Measurements from ENCODE around the gene WRAP53.

WRAP53 gene

DNA sequence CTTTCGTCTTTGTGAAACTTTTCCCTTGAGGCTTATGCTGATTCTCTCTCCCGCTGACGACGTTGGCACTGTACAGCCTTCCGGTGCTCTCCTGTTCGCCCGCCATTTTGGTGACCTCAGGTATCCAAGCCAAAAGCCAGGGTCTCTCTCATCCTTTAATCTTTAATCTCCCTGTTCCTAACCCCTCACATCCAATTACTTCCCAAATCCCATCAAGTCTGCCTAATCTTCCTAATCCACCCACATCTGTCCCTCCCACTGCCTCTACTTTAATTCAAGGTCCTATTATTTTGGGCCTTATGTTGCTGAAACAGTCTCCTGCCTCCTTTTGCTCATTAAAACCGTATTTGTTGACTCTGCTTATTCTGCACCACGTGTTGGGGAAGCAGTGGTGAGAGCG, 7.3 kb downstream of the WRAP53 start:
- Histone ChIP-seq H3K27me3 (ENCODE audit: insufficient read depth, low read length, poor library complexity, severe bottlenecking) (no peaks in the 10 kb centered on the region), H4K20me1 (ENCODE audit: insufficient read depth, low read length, poor library complexity, severe bottlenecking) (no peaks in the 10 kb centered on the region), H3K4me2 (ENCODE audit: low read depth, low read length, poor library complexity, severe bottlenecking) (no peak overlapping the region), H3K4me3 (ENCODE audit: low read length, poor library complexity, severe bottlenecking) (no peak overlapping the region), H3K9me3 (ENCODE audit: insufficient read depth, low read depth, low read length) (no peaks in the 10 kb centered on the region), H3K4me1 (ENCODE audit: insufficient read depth, low read length, poor library complexity, severe bottlenecking) (no peaks in the 10 kb centered on the region), H3K9ac (ENCODE audit: low read depth, low read length, poor library complexity, severe bottlenecking) (no peak overlapping the region), H3K79me2 (ENCODE audit: insufficient read depth, low read length) (no peaks in the 10 kb centered on the region), H3K36me3 (ENCODE audit: insufficient read depth, low read length) (no peaks in the 10 kb centered on the region; the same call in 1 of the 2 replicates), H3K9me2 (replicated peaks; ENCODE audit: low read depth, low read length) (no peaks in the 10 kb centered on the region), H2AFZ (ENCODE audit: low read length) (no peak overlapping the region), H3F3A (ENCODE audit: low read depth) (no peaks in the 10 kb centered on the region)
- TF ChIP-seq EZH2phosphoT487 (IDR thresholded peaks at IDR 0.05; ENCODE audit: borderline replicate concordance), result no peak
- TF ChIP-seq, protein P1, sequence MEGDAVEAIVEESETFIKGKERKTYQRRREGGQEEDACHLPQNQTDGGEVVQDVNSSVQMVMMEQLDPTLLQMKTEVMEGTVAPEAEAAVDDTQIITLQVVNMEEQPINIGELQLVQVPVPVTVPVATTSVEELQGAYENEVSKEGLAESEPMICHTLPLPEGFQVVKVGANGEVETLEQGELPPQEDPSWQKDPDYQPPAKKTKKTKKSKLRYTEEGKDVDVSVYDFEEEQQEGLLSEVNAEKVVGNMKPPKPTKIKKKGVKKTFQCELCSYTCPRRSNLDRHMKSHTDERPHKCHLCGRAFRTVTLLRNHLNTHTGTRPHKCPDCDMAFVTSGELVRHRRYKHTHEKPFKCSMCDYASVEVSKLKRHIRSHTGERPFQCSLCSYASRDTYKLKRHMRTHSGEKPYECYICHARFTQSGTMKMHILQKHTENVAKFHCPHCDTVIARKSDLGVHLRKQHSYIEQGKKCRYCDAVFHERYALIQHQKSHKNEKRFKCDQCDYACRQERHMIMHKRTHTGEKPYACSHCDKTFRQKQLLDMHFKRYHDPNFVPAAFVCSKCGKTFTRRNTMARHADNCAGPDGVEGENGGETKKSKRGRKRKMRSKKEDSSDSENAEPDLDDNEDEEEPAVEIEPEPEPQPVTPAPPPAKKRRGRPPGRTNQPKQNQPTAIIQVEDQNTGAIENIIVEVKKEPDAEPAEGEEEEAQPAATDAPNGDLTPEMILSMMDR (conservative IDR thresholded peaks at IDR 0.05; ENCODE audit: low read length), result no peak

DNA sequence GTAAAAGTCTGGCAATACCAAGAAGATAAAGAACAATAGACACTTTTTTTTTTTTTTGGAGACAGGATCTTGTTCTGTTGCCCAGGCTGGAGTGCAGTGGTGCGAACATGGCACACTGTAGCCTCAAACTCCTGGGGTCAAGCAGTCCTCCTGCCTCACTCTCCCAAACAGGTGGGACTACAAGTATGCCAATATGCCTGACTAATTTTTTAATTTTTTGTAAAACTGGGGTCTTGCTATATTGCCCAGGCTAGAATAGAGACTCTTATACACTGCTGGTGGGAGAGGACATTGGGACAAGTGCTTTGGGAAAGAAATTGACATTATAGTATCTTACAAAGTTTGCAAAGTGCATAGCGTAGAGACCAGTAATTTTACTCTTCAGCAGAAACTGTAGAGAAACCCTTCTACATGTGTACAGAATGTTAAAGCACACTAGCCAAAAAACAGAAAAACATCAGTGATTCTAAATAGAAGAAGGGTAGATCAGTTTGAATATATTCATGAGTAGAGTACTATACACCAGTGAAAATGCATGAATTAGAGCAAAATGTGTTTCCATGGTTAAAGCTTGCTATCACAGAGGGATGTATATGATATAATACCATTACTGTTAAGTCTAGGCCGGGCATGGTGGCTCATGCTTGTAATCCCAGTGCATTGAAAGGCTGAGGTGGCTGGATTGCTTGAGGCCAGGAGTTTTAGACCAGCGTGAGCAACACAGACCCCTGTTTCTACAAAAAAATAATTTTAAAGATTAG, 9.7 kb downstream of the WRAP53 start:
- TF ChIP-seq, protein P1 (conservative IDR thresholded peaks at IDR 0.05; ENCODE audit: low read length), result no peak
- no peak for TF ChIP-seq EZH2phosphoT487 (IDR thresholded peaks at IDR 0.05; ENCODE audit: borderline replicate concordance)
- H3K4me2 ChIP-seq (ENCODE audit: low read depth, low read length, poor library complexity, severe bottlenecking), result no peak overlapping the region
- no peaks in the 10 kb centered on the region for H4K20me1 ChIP-seq (ENCODE audit: insufficient read depth, low read length, poor library complexity, severe bottlenecking)
- no peaks in the 10 kb centered on the region for H3K27me3 ChIP-seq (ENCODE audit: insufficient read depth, low read length, poor library complexity, severe bottlenecking)
- no peaks in the 10 kb centered on the region for H3F3A ChIP-seq (ENCODE audit: low read depth)
- H3K9ac ChIP-seq (ENCODE audit: low read depth, low read length, poor library complexity, severe bottlenecking), result no peak overlapping the region
- no peaks in the 10 kb centered on the region; the same call in 1 of the 2 replicates for H3K36me3 ChIP-seq (ENCODE audit: insufficient read depth, low read length)
- no peaks in the 10 kb centered on the region for H3K79me2 ChIP-seq (ENCODE audit: insufficient read depth, low read length)
- no peak overlapping the region for H3K4me3 ChIP-seq (ENCODE audit: low read length, poor library complexity, severe bottlenecking)
- H3K9me2 ChIP-seq (replicated peaks; ENCODE audit: low read depth, low read length), result no peaks in the 10 kb centered on the region
- no peaks in the 10 kb centered on the region for H3K9me3 ChIP-seq (ENCODE audit: insufficient read depth, low read depth, low read length)
- no peak overlapping the region for H2AFZ ChIP-seq (ENCODE audit: low read length)
- H3K4me1 ChIP-seq (ENCODE audit: insufficient read depth, low read length, poor library complexity, severe bottlenecking), result no peaks in the 10 kb centered on the region

DNA sequence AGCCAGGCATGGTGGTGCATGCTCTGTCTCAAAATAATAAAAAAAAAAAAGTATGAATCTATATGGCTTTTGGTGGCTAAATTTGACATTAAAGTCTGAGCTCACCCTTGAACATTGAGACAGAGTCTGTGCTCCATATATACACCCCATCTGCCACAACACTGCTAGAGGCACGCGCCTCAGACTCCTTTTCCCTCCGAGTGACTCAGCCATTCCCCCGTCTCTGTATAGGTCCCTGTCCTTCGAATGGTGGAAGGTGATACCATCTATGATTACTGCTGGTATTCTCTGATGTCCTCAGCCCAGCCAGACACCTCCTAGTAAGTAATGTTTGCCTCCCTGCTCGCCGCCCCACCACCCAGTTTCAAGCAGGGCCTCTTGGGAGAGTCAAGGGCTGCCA, 12.2 kb downstream of the WRAP53 start:
- H3K79me2 ChIP-seq (ENCODE audit: insufficient read depth, low read length), result no peaks in the 10 kb centered on the region
- no peak overlapping the region for H2AFZ ChIP-seq (ENCODE audit: low read length)
- no peak overlapping the region for H3K9ac ChIP-seq (ENCODE audit: low read depth, low read length, poor library complexity, severe bottlenecking)
- no peaks in the 10 kb centered on the region for H4K20me1 ChIP-seq (ENCODE audit: insufficient read depth, low read length, poor library complexity, severe bottlenecking)
- H3K27me3 ChIP-seq (ENCODE audit: insufficient read depth, low read length, poor library complexity, severe bottlenecking), result no peaks in the 10 kb centered on the region
- no peak overlapping the region for H3K4me2 ChIP-seq (ENCODE audit: low read depth, low read length, poor library complexity, severe bottlenecking)
- no peaks in the 10 kb centered on the region for H3K4me1 ChIP-seq (ENCODE audit: insufficient read depth, low read length, poor library complexity, severe bottlenecking)
- no peaks in the 10 kb centered on the region for H3K9me3 ChIP-seq (ENCODE audit: insufficient read depth, low read depth, low read length)
- H3F3A ChIP-seq (ENCODE audit: low read depth), result no peaks in the 10 kb centered on the region
- H3K9me2 ChIP-seq (replicated peaks; ENCODE audit: low read depth, low read length), result no peaks in the 10 kb centered on the region
- TF ChIP-seq EZH2phosphoT487 (IDR thresholded peaks at IDR 0.05; ENCODE audit: borderline replicate concordance), result no peak
- TF ChIP-seq, protein P1 (conservative IDR thresholded peaks at IDR 0.05; ENCODE audit: low read length), result no peak
- H3K4me3 ChIP-seq (ENCODE audit: low read length, poor library complexity, severe bottlenecking), result no peak overlapping the region
- H3K36me3 ChIP-seq (ENCODE audit: insufficient read depth, low read length), result no peaks in the 10 kb centered on the region; the same call in 1 of the 2 replicates

Data from Loucy (cell line).